ENCODE measurements around the gene OSBPL8.

The OSBPL8 gene

DNA sequence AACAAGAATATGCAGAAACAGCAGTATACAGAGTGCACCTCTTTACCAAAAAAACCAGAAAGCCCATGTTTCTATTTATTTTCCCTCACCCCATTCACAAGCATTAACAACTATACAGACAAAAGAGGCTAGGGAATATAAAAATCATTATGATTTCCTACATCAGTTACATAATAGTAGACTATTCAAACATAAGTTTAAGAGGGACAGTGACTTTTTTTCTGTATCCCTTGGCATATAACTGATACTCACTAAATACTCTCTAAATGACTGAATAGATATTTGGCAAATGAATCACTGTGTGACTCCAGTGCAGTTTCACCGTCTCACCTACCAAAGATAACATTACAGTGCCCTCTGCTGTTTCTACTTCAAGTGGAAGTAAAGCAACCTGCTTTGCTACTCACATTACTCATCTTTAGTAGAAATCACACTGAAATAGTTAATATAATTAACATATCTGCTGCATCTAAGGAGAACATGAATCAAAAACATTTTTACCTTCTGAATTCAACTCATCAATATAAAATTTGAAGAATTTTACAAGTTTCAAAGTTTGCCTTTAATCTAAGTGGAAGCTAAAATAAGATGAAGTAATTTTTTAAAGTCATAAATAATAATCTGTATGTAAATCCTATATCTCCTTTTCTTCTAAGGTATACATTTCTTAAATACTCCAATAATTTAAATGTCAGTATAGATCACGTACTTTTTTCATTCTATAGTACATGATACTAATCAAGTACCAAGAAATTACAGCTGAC, 103.8 kb downstream of the OSBPL8 start:
- H3K27ac Mint-ChIP-seq, result no peak overlapping the region
- H3K36me3 Mint-ChIP-seq, result peaks cover 13% of the 10 kb centered on the region

DNA sequence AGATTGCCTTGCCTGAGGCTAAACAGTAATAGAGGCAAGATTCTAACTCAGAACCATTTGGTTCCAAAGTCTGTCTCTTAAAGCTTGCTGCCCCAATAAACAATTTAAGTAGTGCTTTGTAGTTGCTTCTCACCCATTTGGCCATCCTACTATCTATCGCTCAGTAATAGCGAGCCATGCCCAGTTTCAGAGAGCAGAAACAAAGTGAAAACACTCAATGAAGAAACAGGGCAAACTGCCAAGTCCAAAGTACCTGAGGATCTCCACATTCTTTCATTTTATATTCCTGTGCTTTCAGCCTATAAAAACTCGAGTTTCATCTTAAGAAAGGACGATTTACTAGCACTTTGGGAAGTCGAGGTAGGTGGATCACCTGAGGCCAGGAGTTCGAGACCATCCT, 108.0 kb downstream of the OSBPL8 start:
- no peak for DNase-seq
- no peaks in the 10 kb centered on the region for H3K27me3 Mint-ChIP-seq
- H3K4me1 Mint-ChIP-seq, result no peaks in the 10 kb centered on the region
- no peak overlapping the region for H3K4me3 Mint-ChIP-seq
- H3K9me3 Mint-ChIP-seq, result no peaks in the 10 kb centered on the region
- no peak overlapping the region for H3K27ac Mint-ChIP-seq
- CTCF ChIA-PET, result no interaction called here
- H3K36me3 Mint-ChIP-seq, result peaks cover 28% of the 10 kb centered on the region

More for the DNA sequence above, 103.8 kb downstream of the OSBPL8 start:
- Mint-ChIP-seq H3K4me3 (no peak overlapping the region), H3K4me1 (peaks cover 4% of the 10 kb centered on the region), H3K9me3 (no peaks in the 10 kb centered on the region), H3K27me3 (no peaks in the 10 kb centered on the region)
- CTCF ChIA-PET, result interaction anchor here (0.6 to 4.1 kb wide), 17 partner anchors 9 to 970 kb away, joined by 3 to 17 read pairs (median 3); partner anchors contain the start of gene BBS10
- DNase-seq, result peak; percentile 27

DNA sequence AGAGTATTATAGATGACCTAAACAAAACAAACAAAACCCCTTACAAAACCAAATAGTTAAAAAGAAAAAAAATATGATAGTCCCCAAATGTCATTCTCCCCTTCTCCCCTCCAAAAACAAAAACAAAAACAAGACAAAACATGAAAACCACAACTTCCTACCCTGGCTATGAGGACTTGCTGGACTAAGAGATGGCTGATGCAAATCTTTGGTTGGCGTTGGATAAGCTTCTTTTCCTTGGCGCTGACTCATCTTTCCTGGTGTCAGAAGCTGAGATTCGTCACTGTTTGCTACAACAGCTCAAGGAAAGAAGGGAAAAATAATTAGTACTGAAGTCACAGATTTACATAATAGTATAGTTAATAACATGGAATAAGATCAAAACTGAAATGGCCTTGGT, 108.9 kb downstream of the OSBPL8 start:
- no peak for DNase-seq
- Mint-ChIP-seq H3K4me3 (no peak overlapping the region), H3K36me3 (peaks cover 30% of the 10 kb centered on the region), H3K27me3 (no peaks in the 10 kb centered on the region), H3K27ac (no peak overlapping the region), H3K9me3 (no peaks in the 10 kb centered on the region), H3K4me1 (peaks cover 1% of the 10 kb centered on the region)
- CTCF ChIA-PET, result no interaction called here

- Mint-ChIP-seq H3K36me3 (peaks cover 33% of the 10 kb centered on the region), H3K4me1 (peaks cover 2% of the 10 kb centered on the region), H3K27ac (no peak overlapping the region), H3K4me3 (no peak overlapping the region), H3K27me3 (no peaks in the 10 kb centered on the region), H3K9me3 (no peaks in the 10 kb centered on the region)
- no peak for DNase-seq
- CTCF ChIA-PET, result no interaction called here
Observed at GRCh38 chr12:76449993-76450392, 109.6 kb downstream of the OSBPL8 start.

DNA sequence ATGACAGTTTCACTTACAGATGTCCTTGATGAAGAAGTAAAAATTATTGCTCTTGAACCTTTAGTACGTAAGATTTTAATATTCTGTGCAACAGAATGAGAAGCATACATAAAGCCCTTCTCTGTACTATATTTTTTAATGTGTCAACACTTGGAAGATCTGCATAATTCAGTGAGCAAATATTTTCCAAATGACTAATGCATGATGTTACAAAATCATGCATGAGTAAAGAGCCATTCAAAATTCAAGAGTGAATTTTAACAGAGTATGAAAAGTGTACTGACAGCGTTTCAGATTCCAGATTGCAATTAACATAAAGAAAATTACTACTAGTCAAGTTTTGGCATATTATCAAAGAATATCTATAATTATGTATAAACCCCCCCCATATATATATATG, 110.0 kb downstream of the OSBPL8 start:
- peaks cover 35% of the 10 kb centered on the region for H3K36me3 Mint-ChIP-seq
- CTCF ChIA-PET, result no interaction called here
- H3K4me3 Mint-ChIP-seq, result no peak overlapping the region
- no peaks in the 10 kb centered on the region for H3K27me3 Mint-ChIP-seq
- peaks cover 2% of the 10 kb centered on the region for H3K4me1 Mint-ChIP-seq
- peak overlapping the region; percentile 64 for H3K27ac Mint-ChIP-seq
- no peaks in the 10 kb centered on the region for H3K9me3 Mint-ChIP-seq
- DNase-seq, result no peak

DNA sequence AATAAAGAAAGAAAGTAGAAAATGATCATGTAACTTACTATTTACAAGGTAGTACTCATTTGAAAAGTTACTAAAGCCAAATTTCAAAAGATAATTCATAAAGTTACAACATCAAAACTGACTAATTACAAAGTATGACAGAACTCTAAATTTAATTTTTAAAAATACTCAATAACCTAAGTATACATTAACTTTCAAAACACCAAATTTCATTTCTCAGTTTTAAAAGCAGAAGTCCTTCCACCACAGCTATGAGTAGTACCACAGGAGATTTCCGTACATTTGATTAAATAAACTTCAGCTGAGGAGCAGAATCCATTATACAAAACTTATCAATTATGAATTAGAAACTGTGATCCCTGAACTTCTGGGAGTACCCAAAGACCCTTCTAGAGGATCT, 110.6 kb downstream of the OSBPL8 start:
- H3K27me3 Mint-ChIP-seq, result no peaks in the 10 kb centered on the region
- CTCF ChIA-PET, result no interaction called here
- H3K4me3 Mint-ChIP-seq, result no peak overlapping the region
- H3K27ac Mint-ChIP-seq, result no peak overlapping the region
- no peaks in the 10 kb centered on the region for H3K9me3 Mint-ChIP-seq
- DNase-seq, result no peak
- H3K36me3 Mint-ChIP-seq, result peaks cover 35% of the 10 kb centered on the region
- H3K4me1 Mint-ChIP-seq, result peaks cover 2% of the 10 kb centered on the region

DNA sequence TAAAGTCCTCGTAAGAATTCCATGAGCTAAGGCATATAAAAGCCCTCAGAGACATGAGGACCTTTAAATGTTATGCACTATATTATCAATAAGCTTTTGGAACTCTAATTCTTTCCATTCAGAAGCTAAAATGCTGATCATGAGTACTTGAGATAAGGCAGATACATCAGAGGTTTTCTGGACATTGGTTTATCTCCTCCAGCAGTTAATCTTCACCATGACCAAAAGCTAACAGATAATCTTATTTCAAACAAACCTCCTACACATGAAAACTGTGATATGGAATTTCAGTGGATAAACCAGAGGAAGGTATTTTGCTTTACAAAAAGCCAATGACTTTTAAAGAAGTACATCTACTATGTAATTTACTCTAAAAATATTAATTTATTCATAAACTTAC, 113.5 kb downstream of the OSBPL8 start:
- peaks cover 24% of the 10 kb centered on the region for H3K36me3 Mint-ChIP-seq
- no peaks in the 10 kb centered on the region for H3K27me3 Mint-ChIP-seq
- no peak overlapping the region for H3K4me3 Mint-ChIP-seq
- H3K9me3 Mint-ChIP-seq, result no peaks in the 10 kb centered on the region
- peaks cover 2% of the 10 kb centered on the region for H3K4me1 Mint-ChIP-seq
- no peak overlapping the region for H3K27ac Mint-ChIP-seq
- DNase-seq, result no peak
- CTCF ChIA-PET, result interaction anchor here (0.8 to 1.2 kb wide), 2 partner anchors 9 to 10 kb away, joined by 3 read pairs; no protein-coding TSS in a partner anchor

- Mint-ChIP-seq H3K27me3 (no peaks in the 10 kb centered on the region), H3K4me3 (no peak overlapping the region), H3K4me1 (peaks cover 2% of the 10 kb centered on the region), H3K36me3 (peaks cover 21% of the 10 kb centered on the region), H3K9me3 (no peaks in the 10 kb centered on the region), H3K27ac (no peak overlapping the region)
- CTCF ChIA-PET, result interaction anchor here (0.8 to 1.2 kb wide), 2 partner anchors 10 to 11 kb away, joined by 3 read pairs; no protein-coding TSS in a partner anchor
- no peak for DNase-seq
Observed at GRCh38 chr12:76445462-76445861, 114.1 kb downstream of the OSBPL8 start.

GRCh38 chr12:76444408-76444984, 115.1 kb downstream of the OSBPL8 start:
- H3K4me1 Mint-ChIP-seq, result peaks cover 2% of the 10 kb centered on the region
- H3K27me3 Mint-ChIP-seq, result no peaks in the 10 kb centered on the region
- H3K4me3 Mint-ChIP-seq, result no peak overlapping the region
- no peak for DNase-seq
- no peak overlapping the region for H3K27ac Mint-ChIP-seq
- H3K36me3 Mint-ChIP-seq, result peaks cover 15% of the 10 kb centered on the region
- CTCF ChIA-PET, result interaction anchor here (0.8 to 1.4 kb wide), 2 partner anchors 12 to 346 kb away, joined by 3 read pairs; no protein-coding TSS in a partner anchor
- H3K9me3 Mint-ChIP-seq, result no peaks in the 10 kb centered on the region

- H3K27ac Mint-ChIP-seq, result no peak overlapping the region
- peaks cover 2% of the 10 kb centered on the region for H3K4me1 Mint-ChIP-seq
- H3K4me3 Mint-ChIP-seq, result no peak overlapping the region
- DNase-seq, result no peak
- peaks cover 20% of the 10 kb centered on the region for H3K36me3 Mint-ChIP-seq
- no peaks in the 10 kb centered on the region for H3K27me3 Mint-ChIP-seq
- no peaks in the 10 kb centered on the region for H3K9me3 Mint-ChIP-seq
- CTCF ChIA-PET, result no interaction called here
Observed at GRCh38 chr12:76441016-76441415, 118.6 kb downstream of the OSBPL8 start.

- Mint-ChIP-seq H3K4me3 (no peak overlapping the region), H3K27ac (no peak overlapping the region), H3K27me3 (no peaks in the 10 kb centered on the region), H3K36me3 (peaks cover 48% of the 10 kb centered on the region), H3K9me3 (peaks cover 31% of the 10 kb centered on the region), H3K4me1 (no peaks in the 10 kb centered on the region)
- CTCF ChIA-PET, result no interaction called here
- no peak for DNase-seq
Observed at GRCh38 chr12:76432733-76433132, 126.8 kb downstream of the OSBPL8 start.

- CTCF ChIA-PET, result no interaction called here
- no peak overlapping the region for H3K4me3 Mint-ChIP-seq
- peaks cover 45% of the 10 kb centered on the region for H3K36me3 Mint-ChIP-seq
- peaks cover 42% of the 10 kb centered on the region for H3K9me3 Mint-ChIP-seq
- H3K27ac Mint-ChIP-seq, result no peak overlapping the region
- H3K27me3 Mint-ChIP-seq, result no peaks in the 10 kb centered on the region
- no peak for DNase-seq
- H3K4me1 Mint-ChIP-seq, result no peaks in the 10 kb centered on the region
Observed at GRCh38 chr12:76428117-76428516, 131.5 kb downstream of the OSBPL8 start.

DNA sequence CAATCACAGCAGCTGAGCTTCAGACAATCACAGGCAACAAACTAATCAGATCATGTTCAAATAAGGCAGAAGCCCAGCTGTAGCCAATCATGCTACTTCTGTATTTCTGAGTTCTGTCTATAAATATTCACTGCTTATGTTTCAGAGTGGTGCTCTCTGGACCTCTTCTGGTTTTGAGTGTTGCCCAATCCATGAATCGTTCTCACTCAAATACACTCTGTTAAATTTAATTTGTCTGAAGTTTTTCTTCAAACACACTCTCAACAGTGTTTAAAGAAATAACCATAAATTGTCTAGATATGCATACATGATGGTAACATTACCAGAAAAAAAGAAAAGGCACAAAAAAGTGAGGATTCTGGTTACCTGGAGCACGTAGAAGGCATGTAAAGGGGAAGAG, 133.4 kb downstream of the OSBPL8 start:
- CTCF ChIA-PET, result no interaction called here
- no peaks in the 10 kb centered on the region for H3K27me3 Mint-ChIP-seq
- peaks cover 27% of the 10 kb centered on the region for H3K9me3 Mint-ChIP-seq
- peaks cover 28% of the 10 kb centered on the region for H3K36me3 Mint-ChIP-seq
- H3K27ac Mint-ChIP-seq, result no peak overlapping the region
- no peak overlapping the region for H3K4me3 Mint-ChIP-seq
- no peak for DNase-seq
- H3K4me1 Mint-ChIP-seq, result no peaks in the 10 kb centered on the region

- Mint-ChIP-seq H3K27me3 (no peaks in the 10 kb centered on the region), H3K9me3 (peaks cover 22% of the 10 kb centered on the region), H3K27ac (no peak overlapping the region), H3K4me1 (no peaks in the 10 kb centered on the region), H3K4me3 (no peak overlapping the region), H3K36me3 (peaks cover 22% of the 10 kb centered on the region)
- no peak for DNase-seq
- CTCF ChIA-PET, result no interaction called here
Observed at GRCh38 chr12:76424941-76425340, 134.6 kb downstream of the OSBPL8 start.

All from activated naive CD4-positive, alpha-beta T cell treated with anti-CD3 and anti-CD28 coated beads, Interleukin-2, amount 10 ng/mL, durations not matched to agents 7 days and 5 days (primary cell).